Neural crest cell (in vitro differentiated cells): ENCODE results near the gene TK1. TPM values are rescaled to one million over a fixed set of nuclear protein-coding genes. Genes with fewer than 3 reads are reported as not detected.

ENCODE experiments used
- DNase-seq: peaks from one replicate; pipeline ENCODE4 v3.0.0; 2021; ENCODE audit warnings: low read depth, mixed read lengths, low spot score
- H3K27ac Mint-ChIP-seq: one replicate; pipeline ENCODE4 v1.8.0; 2021; ENCODE audit warnings: mild to moderate bottlenecking, mixed read lengths; ENCODE audit not compliant: unreplicated experiment
- H3K27me3 Mint-ChIP-seq: 2 replicates; pipeline ENCODE4 v1.8.0; 2021; ENCODE audit warnings: low read depth, mild to moderate bottlenecking, mixed read lengths
- H3K36me3 Mint-ChIP-seq: 2 replicates; pipeline ENCODE4 v1.8.0; 2021; ENCODE audit warnings: low read depth, mild to moderate bottlenecking, mixed read lengths
- H3K4me1 Mint-ChIP-seq: 2 replicates; pipeline ENCODE4 v1.8.0; 2021; ENCODE audit warnings: mixed read lengths
- H3K4me3 Mint-ChIP-seq: one replicate; pipeline ENCODE4 v1.8.0; 2021; ENCODE audit warnings: mild to moderate bottlenecking, mixed read lengths
- H3K9me3 Mint-ChIP-seq: 2 replicates; pipeline ENCODE4 v1.8.0; 2021; ENCODE audit warnings: mixed read lengths
- total RNA-seq: library from RNA; stranded (reverse); gene quantifications from 2 replicates; pipeline ENCODE4 v1.2.1, GENCODE V29; 2021
- TF ChIP-seq, protein P1 (sequence below): fragments of 200-600 bp; sonication (generic); conservative IDR thresholded peaks from 2 replicates; pipeline ENCODE4 v1.5.0; 2021; ENCODE audit warnings: antibody characterized with exemption, mild to moderate bottlenecking

TK1 gene
- total RNA-seq, 1 donor from 2014 or later = 53.9 TPM

DNA sequence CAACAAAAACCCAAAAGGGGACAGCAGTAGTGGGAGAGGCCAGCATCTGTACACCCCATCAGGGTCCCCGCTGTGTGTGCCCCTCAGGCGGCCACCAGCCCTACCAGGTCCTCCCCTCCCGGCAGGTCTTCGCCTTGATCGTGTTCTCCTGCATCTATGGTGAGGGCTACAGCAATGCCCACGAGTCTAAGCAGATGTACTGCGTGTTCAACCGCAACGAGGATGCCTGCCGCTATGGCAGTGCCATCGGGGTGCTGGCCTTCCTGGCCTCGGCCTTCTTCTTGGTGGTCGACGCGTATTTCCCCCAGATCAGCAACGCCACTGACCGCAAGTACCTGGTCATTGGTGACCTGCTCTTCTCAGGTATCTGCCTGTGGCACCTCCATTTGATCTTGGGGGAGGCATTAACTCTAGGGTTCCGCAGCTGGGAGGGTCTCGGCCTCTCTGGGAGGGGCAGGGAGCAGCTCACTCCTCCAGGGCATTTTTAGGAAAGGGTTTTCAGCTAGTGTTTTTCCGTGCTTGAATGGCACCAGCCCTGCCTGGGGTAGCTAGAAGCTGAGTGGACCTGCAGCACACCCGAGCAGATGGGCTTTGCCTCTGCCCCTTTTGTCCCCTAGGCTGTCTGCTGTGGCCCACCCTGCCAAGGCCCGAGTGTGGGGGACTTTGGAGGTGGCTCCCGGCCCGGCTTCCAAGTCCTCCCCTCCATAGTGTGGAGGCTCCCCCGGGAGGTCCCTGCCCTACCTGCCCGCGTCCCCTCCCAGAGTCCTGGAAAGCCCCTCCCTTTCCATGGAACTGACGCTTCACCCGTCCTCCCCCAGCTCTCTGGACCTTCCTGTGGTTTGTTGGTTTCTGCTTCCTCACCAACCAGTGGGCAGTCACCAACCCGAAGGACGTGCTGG lies 15.9 kb downstream of the TK1 start:
- peaks cover 13% of the 10 kb centered on the region for H3K4me1 Mint-ChIP-seq
- DNase-seq = no peak
- no peak overlapping the region for H3K27ac Mint-ChIP-seq
- peak overlapping the region; percentile 86 for H3K4me3 Mint-ChIP-seq
- H3K9me3 Mint-ChIP-seq = no peaks in the 10 kb centered on the region
- TF ChIP-seq, protein P1, sequence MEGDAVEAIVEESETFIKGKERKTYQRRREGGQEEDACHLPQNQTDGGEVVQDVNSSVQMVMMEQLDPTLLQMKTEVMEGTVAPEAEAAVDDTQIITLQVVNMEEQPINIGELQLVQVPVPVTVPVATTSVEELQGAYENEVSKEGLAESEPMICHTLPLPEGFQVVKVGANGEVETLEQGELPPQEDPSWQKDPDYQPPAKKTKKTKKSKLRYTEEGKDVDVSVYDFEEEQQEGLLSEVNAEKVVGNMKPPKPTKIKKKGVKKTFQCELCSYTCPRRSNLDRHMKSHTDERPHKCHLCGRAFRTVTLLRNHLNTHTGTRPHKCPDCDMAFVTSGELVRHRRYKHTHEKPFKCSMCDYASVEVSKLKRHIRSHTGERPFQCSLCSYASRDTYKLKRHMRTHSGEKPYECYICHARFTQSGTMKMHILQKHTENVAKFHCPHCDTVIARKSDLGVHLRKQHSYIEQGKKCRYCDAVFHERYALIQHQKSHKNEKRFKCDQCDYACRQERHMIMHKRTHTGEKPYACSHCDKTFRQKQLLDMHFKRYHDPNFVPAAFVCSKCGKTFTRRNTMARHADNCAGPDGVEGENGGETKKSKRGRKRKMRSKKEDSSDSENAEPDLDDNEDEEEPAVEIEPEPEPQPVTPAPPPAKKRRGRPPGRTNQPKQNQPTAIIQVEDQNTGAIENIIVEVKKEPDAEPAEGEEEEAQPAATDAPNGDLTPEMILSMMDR = no peak
- H3K27me3 Mint-ChIP-seq = no peaks in the 10 kb centered on the region
- no peaks in the 10 kb centered on the region for H3K36me3 Mint-ChIP-seq

- no peak for DNase-seq
- peaks cover 13% of the 10 kb centered on the region for H3K4me1 Mint-ChIP-seq
- H3K4me3 Mint-ChIP-seq = peak overlapping the region; percentile 86
- TF ChIP-seq, protein P1 = no peak
- H3K9me3 Mint-ChIP-seq = no peaks in the 10 kb centered on the region
- no peak overlapping the region for H3K27ac Mint-ChIP-seq
- no peaks in the 10 kb centered on the region for H3K36me3 Mint-ChIP-seq
- no peaks in the 10 kb centered on the region for H3K27me3 Mint-ChIP-seq
Observed at GRCh38 chr17:78168903-78169793, 17.7 kb downstream of the TK1 start.

DNA sequence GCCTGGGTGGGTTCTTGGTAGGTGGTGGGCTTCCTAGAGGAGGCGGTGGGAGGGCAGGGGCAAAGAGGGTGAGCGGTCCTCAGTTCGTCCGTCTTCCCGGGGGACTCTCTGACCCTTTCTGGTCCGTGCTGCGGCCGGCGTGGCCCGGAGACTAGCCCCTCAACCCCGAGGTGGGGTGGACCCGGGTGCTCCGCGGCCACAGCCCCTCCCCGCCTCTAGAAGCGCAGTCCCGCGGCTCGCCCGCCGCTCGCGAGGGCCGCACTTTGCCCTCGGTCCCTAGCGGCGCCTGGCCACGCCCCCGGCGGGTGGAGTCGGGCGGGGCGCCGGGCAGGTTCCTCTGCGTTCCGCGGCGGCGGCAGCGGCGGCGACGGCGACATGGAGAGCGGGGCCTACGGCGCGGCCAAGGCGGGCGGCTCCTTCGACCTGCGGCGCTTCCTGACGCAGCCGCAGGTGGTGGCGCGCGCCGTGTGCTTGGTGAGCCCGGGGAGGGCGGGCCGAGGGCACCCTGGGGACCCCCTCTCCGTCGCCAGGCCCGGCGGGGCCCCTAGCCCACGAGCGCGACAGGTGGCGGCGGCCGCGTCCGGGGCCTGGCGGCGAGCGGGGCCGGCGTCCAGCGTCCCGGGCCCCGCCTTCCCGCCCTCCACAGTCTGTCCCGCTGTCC lies 18.5 kb downstream of the TK1 start, which contains the start of gene SYNGR2:
Gene SYNGR2 (plus strand): TSS at position 340 of the 661 bp plus-strand sequence. CDS start 36 bp downstream, at position 376.
- TF ChIP-seq, protein P1 = no peak
- Mint-ChIP-seq H3K27ac (no peak within 1 kb of the TSS), H3K27me3 (no peaks in the 10 kb centered on the region), H3K4me1 (peaks cover 11% of the 10 kb centered on the region), H3K4me3 (peak within 1 kb of the TSS; percentile 86), H3K9me3 (no peaks in the 10 kb centered on the region), H3K36me3 (no peaks in the 10 kb centered on the region)
- peak; percentile 78 for DNase-seq

- Mint-ChIP-seq H3K27ac (no peak overlapping the region), H3K27me3 (no peaks in the 10 kb centered on the region), H3K9me3 (no peaks in the 10 kb centered on the region), H3K36me3 (no peaks in the 10 kb centered on the region), H3K4me1 (no peaks in the 10 kb centered on the region), H3K4me3 (peak overlapping the region; percentile 34)
- DNase-seq = no peak
- TF ChIP-seq, protein P1 = no peak
Observed at GRCh38 chr17:78166416-78166815, 20.4 kb downstream of the TK1 start.
